Activated CD8-positive, alpha-beta memory T cell treated with anti-CD3 and anti-CD28 coated beads, Interleukin-2, amount 50 U/mL, for 24 hours (primary cell): ENCODE measurements around the gene CYP2C9.

Experiments used
- DNase-seq: peaks from one replicate; pipeline ENCODE4 v3.0.0-alpha.2; 2020; ENCODE audit errors: extremely low read depth

CYP2C9 gene

GRCh38 chr10:95039281-95039680 lies 100.8 kb downstream of the CYP2C9 start:
- DNase-seq: no peak
